Thoracic aorta (tissue), 2 donors: Measurements from ENCODE around the gene NDC1. TPM values are rescaled to one million over a fixed set of nuclear protein-coding genes. Genes with fewer than 3 reads are reported as not detected.
"Not testable (repeated sequence)": the region's sequence is repeated elsewhere in the genome, so short reads cannot be mapped to it uniquely, and the experiment has no call there.

Source experiments
- ATAC-seq: fragments of 150-250 bp; one replicate; pipeline ENCODE4 v1.8.0; 2017; ENCODE audit warnings: low read depth; ENCODE audit not compliant: insufficient number of reproducible peaks, low FRiP score
- DNase-seq: peaks from one replicate; pipeline ENCODE4 v3.0.0-alpha.2; 2020; ENCODE audit warnings: low spot score
- H3K27ac ChIP-seq, 2 donors: fragments of 200-600 bp; sonication (generic); 1 replicate in 1 of 2; 2 replicates in 1 of 2; pipeline ENCODE4 v1.5.1; 2016; ENCODE audit warnings: mild to moderate bottlenecking in 2 of 2, moderate library complexity in 2 of 2
- H3K27me3 ChIP-seq: fragments of 200-600 bp; sonication (generic); replicated peaks from 2 replicates; pipeline ENCODE4 v1.6.0; 2016; ENCODE audit warnings: mild to moderate bottlenecking; ENCODE audit not compliant: insufficient read depth
- H3K36me3 ChIP-seq: fragments of 200-600 bp; sonication (generic); one replicate; pipeline ENCODE4 v1.5.1; 2016
- H3K4me1 ChIP-seq, 2 donors: fragments of 200-600 bp; sonication (generic); 1 replicate in 1 of 2; 2 replicates in 1 of 2; pipeline versions ENCODE4 v1.5.1 to v1.6.0; 2016; ENCODE audit warnings: low read depth in 2 of 2, mild to moderate bottlenecking in 1 of 2; ENCODE audit not compliant: control insufficient read depth in 1 of 2
- H3K4me3 ChIP-seq: fragments of 200-600 bp; sonication (generic); 2 replicates; pipeline ENCODE4 v1.5.1; 2016; ENCODE audit warnings: mild to moderate bottlenecking
- H3K9me3 ChIP-seq: fragments of 200-600 bp; sonication (generic); 2 replicates; pipeline ENCODE4 v1.5.1; 2016
- total RNA-seq, 2 donors: library from RNA; depleted of rRNA; stranded (reverse); fragments of >200 nt; gene quantifications; one replicate each; pipeline versions ENCODE4 v1.1.0 to v1.2.3, GENCODE V29; 2016
- TF ChIP-seq, protein P1 (sequence below): fragments of 200-600 bp; sonication (generic); IDR thresholded peaks from one replicate; pipeline ENCODE4 v1.5.1; 2019; ENCODE audit warnings: antibody characterized with exemption

NDC1 gene
- total RNA-seq, 2 donors from 2014 or later, result 4.2 to 14.6 TPM

DNA sequence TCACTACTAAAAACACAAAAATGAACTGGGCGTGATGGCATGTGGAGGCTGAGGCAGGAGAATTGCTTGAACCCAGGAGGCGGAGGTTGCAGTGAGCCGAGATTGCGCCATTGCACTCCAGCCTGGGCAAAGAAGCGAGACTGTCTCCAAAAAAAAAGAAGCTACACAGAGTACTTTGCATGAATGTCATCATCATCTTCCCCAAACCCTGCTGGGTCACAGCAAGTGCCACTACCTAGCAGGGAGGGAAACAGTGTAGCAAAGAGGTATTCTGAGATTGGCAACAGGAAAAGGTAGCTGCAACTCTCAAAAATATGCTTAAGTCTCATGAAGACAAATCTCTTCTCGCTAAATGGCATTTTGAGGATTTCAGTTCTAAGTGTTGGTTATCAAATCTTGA lies 12.8 kb downstream of the NDC1 start:
- no peak for DNase-seq
- H3K27me3 ChIP-seq, result no peaks in the 10 kb centered on the region
- ATAC-seq, result no peak
- H3K36me3 ChIP-seq, result peaks cover 15% of the 10 kb centered on the region
- TF ChIP-seq, protein P1, sequence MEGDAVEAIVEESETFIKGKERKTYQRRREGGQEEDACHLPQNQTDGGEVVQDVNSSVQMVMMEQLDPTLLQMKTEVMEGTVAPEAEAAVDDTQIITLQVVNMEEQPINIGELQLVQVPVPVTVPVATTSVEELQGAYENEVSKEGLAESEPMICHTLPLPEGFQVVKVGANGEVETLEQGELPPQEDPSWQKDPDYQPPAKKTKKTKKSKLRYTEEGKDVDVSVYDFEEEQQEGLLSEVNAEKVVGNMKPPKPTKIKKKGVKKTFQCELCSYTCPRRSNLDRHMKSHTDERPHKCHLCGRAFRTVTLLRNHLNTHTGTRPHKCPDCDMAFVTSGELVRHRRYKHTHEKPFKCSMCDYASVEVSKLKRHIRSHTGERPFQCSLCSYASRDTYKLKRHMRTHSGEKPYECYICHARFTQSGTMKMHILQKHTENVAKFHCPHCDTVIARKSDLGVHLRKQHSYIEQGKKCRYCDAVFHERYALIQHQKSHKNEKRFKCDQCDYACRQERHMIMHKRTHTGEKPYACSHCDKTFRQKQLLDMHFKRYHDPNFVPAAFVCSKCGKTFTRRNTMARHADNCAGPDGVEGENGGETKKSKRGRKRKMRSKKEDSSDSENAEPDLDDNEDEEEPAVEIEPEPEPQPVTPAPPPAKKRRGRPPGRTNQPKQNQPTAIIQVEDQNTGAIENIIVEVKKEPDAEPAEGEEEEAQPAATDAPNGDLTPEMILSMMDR, result no peak
- no peak overlapping the region for H3K4me3 ChIP-seq
- H3K4me1 ChIP-seq, result no peaks in the 10 kb centered on the region
- no peaks in the 10 kb centered on the region for H3K9me3 ChIP-seq
- H3K27ac ChIP-seq, result no peak overlapping the region

GRCh38 chr1:53822931-53823330 lies 15.2 kb downstream of the NDC1 start:
- DNase-seq, result no peak
- TF ChIP-seq, protein P1, result no peak
- ATAC-seq, result no peak

GRCh38 chr1:53821380-53821779 lies 16.7 kb downstream of the NDC1 start:
- DNase-seq, result no peak
- no peak for ATAC-seq
- no peak overlapping the region for H3K27ac ChIP-seq
- no peaks in the 10 kb centered on the region for H3K4me1 ChIP-seq
- H3K4me3 ChIP-seq, result no peak overlapping the region
- H3K36me3 ChIP-seq, result peaks cover 15% of the 10 kb centered on the region
- no peaks in the 10 kb centered on the region for H3K9me3 ChIP-seq
- no peaks in the 10 kb centered on the region for H3K27me3 ChIP-seq
- TF ChIP-seq, protein P1, result no peak

More at GRCh38 chr1:53822931-53823330, 15.2 kb downstream of the NDC1 start:
- peaks cover 15% of the 10 kb centered on the region for H3K36me3 ChIP-seq
- no peaks in the 10 kb centered on the region for H3K4me1 ChIP-seq
- no peaks in the 10 kb centered on the region for H3K9me3 ChIP-seq
- H3K27ac ChIP-seq, result no peak overlapping the region
- no peaks in the 10 kb centered on the region for H3K27me3 ChIP-seq
- no peak overlapping the region for H3K4me3 ChIP-seq

- Histone ChIP-seq H3K4me1 (no peaks in the 10 kb centered on the region), H3K9me3 (no peaks in the 10 kb centered on the region), H3K27me3 (no peaks in the 10 kb centered on the region), H3K27ac (no peak overlapping the region), H3K4me3 (no peak overlapping the region), H3K36me3 (peaks cover 6% of the 10 kb centered on the region)
- DNase-seq (no peak), ATAC-seq (no peak)
- TF ChIP-seq, protein P1, result no peak
Observed at GRCh38 chr1:53819387-53819786, 18.7 kb downstream of the NDC1 start.

- not testable (repeated sequence) for ATAC-seq, H3K36me3 ChIP-seq, H3K27ac ChIP-seq, DNase-seq, H3K9me3 ChIP-seq, H3K4me1 ChIP-seq, H3K27me3 ChIP-seq, H3K4me3 ChIP-seq
Observed at GRCh38 chr1:53816584-53816983, 21.5 kb downstream of the NDC1 start.

GRCh38 chr1:53815484-53815883 lies 22.6 kb downstream of the NDC1 start:
- H3K4me1 ChIP-seq, H3K9me3 ChIP-seq, ATAC-seq, H3K36me3 ChIP-seq, DNase-seq, H3K27me3 ChIP-seq, H3K4me3 ChIP-seq, H3K27ac ChIP-seq: not testable (repeated sequence)
